Measurements from ENCODE around the gene SRD5A1.

The SRD5A1 gene

GRCh38 chr5:6602441-6602840, 30.8 kb upstream of the SRD5A1 start:
- H3K4me3 ChIP-seq (ENCODE audit: low read depth, low read length) = no peak overlapping the region
- no peak for TF ChIP-seq CTCF (IDR thresholded peaks at IDR 0.05; ENCODE audit: control insufficient read depth, extremely low read depth, insufficient read depth)
- no peak for DNase-seq (ENCODE audit: low read depth)

GRCh38 chr5:6603643-6604042, 29.6 kb upstream of the SRD5A1 start:
- DNase-seq (ENCODE audit: low read depth) = no peak
- no peak overlapping the region for H3K4me3 ChIP-seq (ENCODE audit: low read depth, low read length)
- no peak for TF ChIP-seq CTCF (IDR thresholded peaks at IDR 0.05; ENCODE audit: control insufficient read depth, extremely low read depth, insufficient read depth)

- DNase-seq (ENCODE audit: low read depth) = no peak
- no peak for TF ChIP-seq CTCF (IDR thresholded peaks at IDR 0.05; ENCODE audit: control insufficient read depth, extremely low read depth, insufficient read depth)
These were observed 28.9 kb upstream of the SRD5A1 start for GRCh38 chr5:6604341-6604740.

GRCh38 chr5:6604946-6605345, 28.3 kb upstream of the SRD5A1 start:
- H3K4me3 ChIP-seq (ENCODE audit: low read depth, low read length) = no peak overlapping the region
- no peak for DNase-seq (ENCODE audit: low read depth)
- TF ChIP-seq CTCF (IDR thresholded peaks at IDR 0.05; ENCODE audit: control insufficient read depth, extremely low read depth, insufficient read depth) = no peak

More at GRCh38 chr5:6604341-6604740, 28.9 kb upstream of the SRD5A1 start:
- H3K4me3 ChIP-seq (ENCODE audit: low read depth, low read length) = no peak overlapping the region

- TF ChIP-seq CTCF (IDR thresholded peaks at IDR 0.05; ENCODE audit: control insufficient read depth, extremely low read depth, insufficient read depth) = no peak
These were observed 26.2 kb upstream of the SRD5A1 start for GRCh38 chr5:6606884-6607558.

GRCh38 chr5:6607559-6607936, 25.7 kb upstream of the SRD5A1 start:
- H3K4me3 ChIP-seq (ENCODE audit: low read depth, low read length) = no peak overlapping the region
- no peak for DNase-seq (ENCODE audit: low read depth)
- TF ChIP-seq CTCF (IDR thresholded peaks at IDR 0.05; ENCODE audit: control insufficient read depth, extremely low read depth, insufficient read depth) = no peak

More at GRCh38 chr5:6606884-6607558, 26.2 kb upstream of the SRD5A1 start:
- H3K4me3 ChIP-seq (ENCODE audit: low read depth, low read length) = no peak overlapping the region
- DNase-seq (ENCODE audit: low read depth) = no peak

GRCh38 chr5:6608016-6608415, 25.2 kb upstream of the SRD5A1 start:
- no peak for DNase-seq (ENCODE audit: low read depth)
- no peak for TF ChIP-seq CTCF (IDR thresholded peaks at IDR 0.05; ENCODE audit: control insufficient read depth, extremely low read depth, insufficient read depth)

More at GRCh38 chr5:6608016-6608415, 25.2 kb upstream of the SRD5A1 start:
- no peak overlapping the region for H3K4me3 ChIP-seq (ENCODE audit: low read depth, low read length)
